Stimulated activated naive CD8-positive, alpha-beta T cell treated with anti-CD3 and anti-CD28 coated beads, Interleukin-15, Interleukin-2, amounts not matched to agents 100 ng/mL and 50 ng/mL, for 24 hours (primary cell): ENCODE results near the gene ITPR2.

Experiments used
- H3K27ac Mint-ChIP-seq: one replicate; pipeline ENCODE4 v1.8.0; 2021; ENCODE audit warnings: mild to moderate bottlenecking, mixed read lengths
- H3K27me3 Mint-ChIP-seq: one replicate; pipeline ENCODE4 v1.8.0; 2021; ENCODE audit warnings: mixed read lengths
- H3K36me3 Mint-ChIP-seq: one replicate; pipeline ENCODE4 v1.8.0; 2021; ENCODE audit warnings: low read depth, mixed read lengths
- H3K4me1 Mint-ChIP-seq: one replicate; pipeline ENCODE4 v1.8.0; 2021; ENCODE audit warnings: low read depth, mixed read lengths
- H3K4me3 Mint-ChIP-seq: one replicate; pipeline ENCODE4 v1.8.0; 2021; ENCODE audit warnings: mild to moderate bottlenecking, mixed read lengths
- H3K9me3 Mint-ChIP-seq: one replicate; pipeline ENCODE4 v1.8.0; 2021; ENCODE audit warnings: mixed read lengths

ITPR2 gene

GRCh38 chr12:26566675-26567074 is 266.3 kb downstream of the ITPR2 start:
- no peak overlapping the region for H3K4me3 Mint-ChIP-seq
- H3K27me3 Mint-ChIP-seq = no peaks in the 10 kb centered on the region
- H3K27ac Mint-ChIP-seq = no peak overlapping the region
- H3K9me3 Mint-ChIP-seq = no peaks in the 10 kb centered on the region
- H3K36me3 Mint-ChIP-seq = peaks cover 28% of the 10 kb centered on the region
- no peaks in the 10 kb centered on the region for H3K4me1 Mint-ChIP-seq

GRCh38 chr12:26566186-26566585 is 266.8 kb downstream of the ITPR2 start:
- Mint-ChIP-seq H3K36me3 (peaks cover 29% of the 10 kb centered on the region), H3K4me1 (no peaks in the 10 kb centered on the region), H3K27me3 (no peaks in the 10 kb centered on the region), H3K27ac (no peak overlapping the region), H3K9me3 (no peaks in the 10 kb centered on the region), H3K4me3 (no peak overlapping the region)

- Mint-ChIP-seq H3K36me3 (peaks cover 29% of the 10 kb centered on the region), H3K4me3 (no peak overlapping the region), H3K4me1 (no peaks in the 10 kb centered on the region), H3K27me3 (no peaks in the 10 kb centered on the region), H3K27ac (no peak overlapping the region), H3K9me3 (no peaks in the 10 kb centered on the region)
These were observed 268.6 kb downstream of the ITPR2 start for GRCh38 chr12:26564391-26564790.

GRCh38 chr12:26563552-26563951 is 269.4 kb downstream of the ITPR2 start:
- Mint-ChIP-seq H3K36me3 (peaks cover 25% of the 10 kb centered on the region), H3K4me1 (no peaks in the 10 kb centered on the region), H3K4me3 (no peak overlapping the region), H3K27ac (no peak overlapping the region), H3K27me3 (no peaks in the 10 kb centered on the region), H3K9me3 (no peaks in the 10 kb centered on the region)

GRCh38 chr12:26557326-26557725 is 275.7 kb downstream of the ITPR2 start:
- Mint-ChIP-seq H3K36me3 (peaks cover 36% of the 10 kb centered on the region), H3K4me1 (no peaks in the 10 kb centered on the region), H3K27me3 (no peaks in the 10 kb centered on the region), H3K9me3 (no peaks in the 10 kb centered on the region), H3K4me3 (no peak overlapping the region), H3K27ac (no peak overlapping the region)

GRCh38 chr12:26556916-26557315 is 276.1 kb downstream of the ITPR2 start:
- Mint-ChIP-seq H3K4me3 (no peak overlapping the region), H3K36me3 (peaks cover 33% of the 10 kb centered on the region), H3K9me3 (no peaks in the 10 kb centered on the region), H3K27ac (no peak overlapping the region), H3K4me1 (no peaks in the 10 kb centered on the region), H3K27me3 (no peaks in the 10 kb centered on the region)

- no peaks in the 10 kb centered on the region for H3K27me3 Mint-ChIP-seq
- H3K4me1 Mint-ChIP-seq = no peaks in the 10 kb centered on the region
- H3K27ac Mint-ChIP-seq = no peak overlapping the region
- no peaks in the 10 kb centered on the region for H3K9me3 Mint-ChIP-seq
- H3K36me3 Mint-ChIP-seq = peaks cover 34% of the 10 kb centered on the region
- no peak overlapping the region for H3K4me3 Mint-ChIP-seq
These were observed 277.9 kb downstream of the ITPR2 start for GRCh38 chr12:26555139-26555538.

GRCh38 chr12:26554332-26554731 is 278.7 kb downstream of the ITPR2 start:
- Mint-ChIP-seq H3K36me3 (peaks cover 34% of the 10 kb centered on the region), H3K4me3 (no peak overlapping the region), H3K27me3 (no peaks in the 10 kb centered on the region), H3K4me1 (no peaks in the 10 kb centered on the region), H3K9me3 (no peaks in the 10 kb centered on the region), H3K27ac (no peak overlapping the region)

GRCh38 chr12:26551385-26551784 is 281.6 kb downstream of the ITPR2 start:
- H3K27me3 Mint-ChIP-seq = no peaks in the 10 kb centered on the region
- H3K36me3 Mint-ChIP-seq = peaks cover 55% of the 10 kb centered on the region
- peaks cover under 1% of the 10 kb centered on the region for H3K9me3 Mint-ChIP-seq
- no peak overlapping the region for H3K27ac Mint-ChIP-seq
- H3K4me1 Mint-ChIP-seq = no peaks in the 10 kb centered on the region
- no peak overlapping the region for H3K4me3 Mint-ChIP-seq

- Mint-ChIP-seq H3K27me3 (no peaks in the 10 kb centered on the region), H3K4me1 (no peaks in the 10 kb centered on the region), H3K27ac (no peak overlapping the region), H3K9me3 (peaks cover 3% of the 10 kb centered on the region), H3K36me3 (peaks cover 54% of the 10 kb centered on the region), H3K4me3 (no peak overlapping the region)
These were observed 284.8 kb downstream of the ITPR2 start for GRCh38 chr12:26548227-26548626.

GRCh38 chr12:26546535-26547314 is 286.3 kb downstream of the ITPR2 start:
- no peak overlapping the region for H3K27ac Mint-ChIP-seq
- no peak overlapping the region for H3K4me3 Mint-ChIP-seq
- peaks cover 3% of the 10 kb centered on the region for H3K9me3 Mint-ChIP-seq
- H3K27me3 Mint-ChIP-seq = no peaks in the 10 kb centered on the region
- peaks cover 50% of the 10 kb centered on the region for H3K36me3 Mint-ChIP-seq
- H3K4me1 Mint-ChIP-seq = no peaks in the 10 kb centered on the region

GRCh38 chr12:26539131-26539530 is 293.9 kb downstream of the ITPR2 start:
- Mint-ChIP-seq H3K36me3 (peaks cover 27% of the 10 kb centered on the region), H3K27me3 (no peaks in the 10 kb centered on the region), H3K4me1 (no peaks in the 10 kb centered on the region), H3K4me3 (no peak overlapping the region), H3K27ac (no peak overlapping the region), H3K9me3 (no peaks in the 10 kb centered on the region)

GRCh38 chr12:26537651-26538050 is 295.3 kb downstream of the ITPR2 start:
- H3K4me1 Mint-ChIP-seq = no peaks in the 10 kb centered on the region
- no peaks in the 10 kb centered on the region for H3K9me3 Mint-ChIP-seq
- H3K27me3 Mint-ChIP-seq = no peaks in the 10 kb centered on the region
- H3K36me3 Mint-ChIP-seq = peaks cover 38% of the 10 kb centered on the region
- no peak overlapping the region for H3K4me3 Mint-ChIP-seq
- H3K27ac Mint-ChIP-seq = no peak overlapping the region

GRCh38 chr12:26537126-26537525 is 295.9 kb downstream of the ITPR2 start:
- Mint-ChIP-seq H3K4me3 (no peak overlapping the region), H3K36me3 (peaks cover 38% of the 10 kb centered on the region), H3K9me3 (no peaks in the 10 kb centered on the region), H3K4me1 (no peaks in the 10 kb centered on the region), H3K27me3 (no peaks in the 10 kb centered on the region), H3K27ac (no peak overlapping the region)

GRCh38 chr12:26535826-26536225 is 297.2 kb downstream of the ITPR2 start:
- Mint-ChIP-seq H3K27me3 (no peaks in the 10 kb centered on the region), H3K27ac (no peak overlapping the region), H3K4me1 (no peaks in the 10 kb centered on the region), H3K4me3 (no peak overlapping the region), H3K9me3 (no peaks in the 10 kb centered on the region), H3K36me3 (peaks cover 46% of the 10 kb centered on the region)

GRCh38 chr12:26534071-26534470 is 298.9 kb downstream of the ITPR2 start:
- H3K9me3 Mint-ChIP-seq = peaks cover 8% of the 10 kb centered on the region
- H3K4me3 Mint-ChIP-seq = no peak overlapping the region
- no peaks in the 10 kb centered on the region for H3K27me3 Mint-ChIP-seq
- no peaks in the 10 kb centered on the region for H3K4me1 Mint-ChIP-seq
- peaks cover 60% of the 10 kb centered on the region for H3K36me3 Mint-ChIP-seq
- no peak overlapping the region for H3K27ac Mint-ChIP-seq
